Measurements from ENCODE around the gene TSHZ3. TPM values are rescaled to one million over a fixed set of nuclear protein-coding genes. Genes with fewer than 3 reads are reported as not detected.

TSHZ3 gene
- total RNA-seq, 1 experiment from 2014 or later = 3.2 TPM

DNA sequence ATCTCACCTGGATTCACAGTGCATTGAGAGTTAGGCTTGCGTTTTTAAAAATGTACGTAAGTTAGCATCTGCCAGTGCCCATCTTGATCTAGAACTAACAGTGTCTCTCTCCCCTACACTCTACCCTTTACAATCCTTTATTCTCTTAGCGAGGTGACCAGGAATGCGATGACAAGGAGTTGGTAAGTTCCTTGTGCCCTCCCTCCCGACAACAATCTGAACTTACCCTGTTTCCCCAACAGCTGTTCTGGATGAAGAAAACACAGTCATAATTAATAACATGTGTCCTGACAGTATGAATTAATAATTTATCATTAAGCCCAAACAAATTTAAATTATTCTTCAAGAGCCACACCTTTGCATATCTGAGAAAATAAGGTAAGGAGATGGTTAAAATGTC lies 6.3 kb downstream of the TSHZ3 start:
- peaks cover 3% of the 10 kb centered on the region for H3K23me2 ChIP-seq (ENCODE audit: insufficient read length, low read depth, low read length, poor library complexity, severe bottlenecking)
- no peak overlapping the region for H3K56ac ChIP-seq (ENCODE audit: insufficient read length, low read depth, low read length)
- H3K79me1 ChIP-seq (ENCODE audit: insufficient read depth, low read depth, low read length, poor library complexity, severe bottlenecking) = no peaks in the 10 kb centered on the region
- no peak overlapping the region for H2BK15ac ChIP-seq (ENCODE audit: low read depth, low read length)
- H3K27me3 ChIP-seq (ENCODE audit: insufficient read depth, low read length) = peaks cover 4% of the 10 kb centered on the region; the same call in 1 of the 2 replicates
- no peak overlapping the region for H4K5ac ChIP-seq (ENCODE audit: insufficient read length, low read depth, low read length)
- no peak overlapping the region for H2BK20ac ChIP-seq (ENCODE audit: low read depth, low read length, poor library complexity, severe bottlenecking)
- no peak overlapping the region for H2BK12ac ChIP-seq (ENCODE audit: insufficient read length, low read depth, low read length)
- H3K27ac ChIP-seq (ENCODE audit: insufficient read length, low read depth, low read length) = no peak overlapping the region
- no peak overlapping the region for H3K18ac ChIP-seq (ENCODE audit: insufficient read length, low read depth, low read length)
- peaks cover 29% of the 10 kb centered on the region for H3K27me3 Mint-ChIP-seq (ENCODE audit: low read depth)
- no peak for TF ChIP-seq CTCF (conservative IDR thresholded peaks at IDR 0.05)
- no peak overlapping the region for H3K23ac ChIP-seq (ENCODE audit: insufficient read length, low read depth, low read length)
- H2BK120ac ChIP-seq (ENCODE audit: low read depth, low read length, poor library complexity, severe bottlenecking) = no peak overlapping the region
- no peaks in the 10 kb centered on the region for H4K20me1 ChIP-seq (ENCODE audit: control insufficient read depth, insufficient read depth, insufficient read length)
- no peak overlapping the region for H3K4me3 Mint-ChIP-seq
- no peak overlapping the region for H3K9ac ChIP-seq (ENCODE audit: extremely low read depth, insufficient read length, low read length)
- peaks cover 43 to 54% of the 10 kb centered on the region in 2 experiments for H3K4me1 Mint-ChIP-seq
- H2BK5ac ChIP-seq (ENCODE audit: insufficient read length, low read length) = no peak overlapping the region
- no peak overlapping the region for H3K4ac ChIP-seq (ENCODE audit: low read depth, low read length)
- peaks cover 15% of the 10 kb centered on the region; the same call in 1 of the 2 replicates for H3K79me2 ChIP-seq (ENCODE audit: insufficient read depth, low read length)
- peaks cover 5% of the 10 kb centered on the region; the same call in 1 of the 2 replicates for H3K4me1 ChIP-seq (ENCODE audit: insufficient read depth, low read length)
- no peak overlapping the region for H2AK5ac ChIP-seq (ENCODE audit: insufficient read length, low read length)
- H3T11ph ChIP-seq (ENCODE audit: low read length) = no peak overlapping the region
- H3K9me3 ChIP-seq (ENCODE audit: control insufficient read depth, low read depth, low read length) = no peaks in the 10 kb centered on the region
- no peak overlapping the region for H4K8ac ChIP-seq (replicated peaks; ENCODE audit: insufficient read length, low read depth, low read length)
- DNase-seq = no peak
- H3K14ac ChIP-seq (ENCODE audit: insufficient read depth, low read length) = no peak overlapping the region
- WGBS (ENCODE audit: extremely low coverage, insufficient read length, low lambda C conversion rate) = no CpG with 5 or more reads among the region's 5 CpGs
- no peak overlapping the region for H2AFZ ChIP-seq (ENCODE audit: low read length)
- no peak overlapping the region for H3K27ac Mint-ChIP-seq
- H3K9me3 Mint-ChIP-seq = no peaks in the 10 kb centered on the region; a peak in 1 of 5 replicates
- no peak overlapping the region for H3K4me2 ChIP-seq (ENCODE audit: insufficient read depth, insufficient read length, low read length)
- H3K36me3 Mint-ChIP-seq (ENCODE audit: insufficient read depth in 1 of 3, low read depth in 3 of 3) = no peaks in the 10 kb centered on the region
- no peak overlapping the region for H4K91ac ChIP-seq (ENCODE audit: insufficient read length, low read depth, low read length)
